Choroid plexus epithelial cell (primary cell): ENCODE measurements around the gene RIN3.
"Not testable (repeated sequence)": the region's sequence is repeated elsewhere in the genome, so short reads cannot be mapped to it uniquely, and the experiment has no call there.

Source experiments
- DNase-seq: peaks from one replicate; pipeline ENCODE4 v3.0.0-alpha.2; 2010; ENCODE audit warnings: low read depth
- H3K4me3 ChIP-seq: 2 replicates; pipeline ENCODE4 v1.5.1; 2011; ENCODE audit warnings: low read depth, mild to moderate bottlenecking, control low read depth, low read length, moderate library complexity
- TF ChIP-seq, protein P1 (sequence below): conservative IDR thresholded peaks from 2 replicates; pipeline ENCODE4 v1.5.1; 2011; ENCODE audit warnings: low read depth, mild to moderate bottlenecking, control low read depth, inconsistent platforms, low read length, moderate library complexity

RIN3 gene

DNA sequence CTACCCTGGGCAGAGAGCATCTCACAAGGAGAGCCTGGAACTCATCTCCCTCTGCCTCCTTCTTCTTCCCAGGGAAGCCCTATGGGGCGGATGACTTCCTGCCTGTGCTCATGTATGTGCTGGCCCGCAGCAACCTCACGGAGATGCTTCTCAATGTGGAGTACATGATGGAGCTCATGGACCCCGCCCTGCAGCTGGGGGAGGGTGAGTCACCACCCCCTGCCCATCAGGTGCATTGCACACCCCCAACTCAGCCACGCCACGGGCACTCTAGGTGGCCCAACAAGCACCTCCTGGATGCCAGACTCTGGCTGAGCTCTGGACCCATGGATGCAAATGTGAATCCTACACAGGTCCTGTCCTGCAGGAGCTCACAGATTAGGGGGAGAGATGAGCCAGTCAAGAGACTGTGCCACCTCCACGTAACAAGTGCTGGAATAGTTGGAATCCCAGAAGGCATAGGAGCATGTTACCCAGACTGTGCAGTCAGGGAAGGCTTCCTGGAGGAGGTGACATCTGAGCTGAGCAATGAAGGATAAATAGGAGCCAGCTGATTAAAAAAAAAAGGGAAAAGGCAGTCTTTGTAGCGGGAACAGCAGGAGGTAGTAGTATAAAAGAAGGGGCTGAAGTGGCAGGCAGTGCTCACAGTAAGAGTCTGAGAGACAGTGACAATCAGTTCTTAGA lies 163.0 kb downstream of the RIN3 start:
- DNase-seq, result no peak
- H3K4me3 ChIP-seq, result no peak overlapping the region
- TF ChIP-seq, protein P1, sequence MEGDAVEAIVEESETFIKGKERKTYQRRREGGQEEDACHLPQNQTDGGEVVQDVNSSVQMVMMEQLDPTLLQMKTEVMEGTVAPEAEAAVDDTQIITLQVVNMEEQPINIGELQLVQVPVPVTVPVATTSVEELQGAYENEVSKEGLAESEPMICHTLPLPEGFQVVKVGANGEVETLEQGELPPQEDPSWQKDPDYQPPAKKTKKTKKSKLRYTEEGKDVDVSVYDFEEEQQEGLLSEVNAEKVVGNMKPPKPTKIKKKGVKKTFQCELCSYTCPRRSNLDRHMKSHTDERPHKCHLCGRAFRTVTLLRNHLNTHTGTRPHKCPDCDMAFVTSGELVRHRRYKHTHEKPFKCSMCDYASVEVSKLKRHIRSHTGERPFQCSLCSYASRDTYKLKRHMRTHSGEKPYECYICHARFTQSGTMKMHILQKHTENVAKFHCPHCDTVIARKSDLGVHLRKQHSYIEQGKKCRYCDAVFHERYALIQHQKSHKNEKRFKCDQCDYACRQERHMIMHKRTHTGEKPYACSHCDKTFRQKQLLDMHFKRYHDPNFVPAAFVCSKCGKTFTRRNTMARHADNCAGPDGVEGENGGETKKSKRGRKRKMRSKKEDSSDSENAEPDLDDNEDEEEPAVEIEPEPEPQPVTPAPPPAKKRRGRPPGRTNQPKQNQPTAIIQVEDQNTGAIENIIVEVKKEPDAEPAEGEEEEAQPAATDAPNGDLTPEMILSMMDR, result no peak

DNA sequence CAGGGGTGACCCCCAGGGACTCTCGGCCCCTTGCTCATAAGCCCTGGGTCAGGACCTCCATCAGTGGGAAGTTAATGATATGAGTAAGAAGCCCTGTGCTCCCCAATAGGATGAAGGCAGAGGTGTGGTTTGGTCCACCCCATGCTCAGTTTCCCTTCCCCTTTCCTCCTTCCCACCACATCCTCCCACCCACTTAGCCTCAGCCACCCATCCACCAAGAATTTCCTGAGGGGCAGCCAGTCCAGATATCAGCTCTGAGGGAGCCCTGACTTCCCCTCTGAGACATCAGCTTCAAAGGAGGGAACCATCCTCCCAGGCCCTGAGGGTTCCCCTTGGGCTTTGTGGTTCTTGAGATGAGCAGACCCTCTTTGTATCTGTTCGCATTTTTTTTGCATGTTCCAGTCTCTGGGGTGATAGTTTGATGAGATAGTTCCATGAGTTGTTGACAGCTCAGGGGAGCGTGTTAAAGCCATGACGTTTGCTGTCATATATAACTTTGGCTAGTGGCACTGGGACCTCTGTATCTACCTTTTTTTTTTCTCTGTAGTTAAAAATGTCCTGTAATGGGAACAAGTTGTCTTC lies 163.6 kb downstream of the RIN3 start:
- no peak for DNase-seq
- H3K4me3 ChIP-seq, result no peak overlapping the region
- TF ChIP-seq, protein P1, result no peak

DNA sequence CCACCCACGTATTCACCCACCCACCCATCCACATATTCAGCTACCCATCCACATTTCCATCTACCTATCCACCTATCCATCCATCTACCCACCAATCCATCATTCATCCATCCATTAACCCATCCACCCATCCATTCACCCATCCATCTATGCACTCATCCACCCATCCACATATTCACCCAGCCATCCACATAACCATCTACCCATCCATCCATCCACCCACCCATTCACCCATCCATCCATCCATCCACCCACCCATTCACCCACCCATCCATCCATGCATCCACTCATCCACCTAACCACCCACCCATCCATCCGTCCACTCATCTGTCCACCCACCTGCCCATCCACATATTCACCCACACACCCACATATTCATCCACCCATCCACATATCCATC lies 164.4 kb downstream of the RIN3 start:
- no peak overlapping the region for H3K4me3 ChIP-seq
- no peak for DNase-seq
- TF ChIP-seq, protein P1, result no peak

DNA sequence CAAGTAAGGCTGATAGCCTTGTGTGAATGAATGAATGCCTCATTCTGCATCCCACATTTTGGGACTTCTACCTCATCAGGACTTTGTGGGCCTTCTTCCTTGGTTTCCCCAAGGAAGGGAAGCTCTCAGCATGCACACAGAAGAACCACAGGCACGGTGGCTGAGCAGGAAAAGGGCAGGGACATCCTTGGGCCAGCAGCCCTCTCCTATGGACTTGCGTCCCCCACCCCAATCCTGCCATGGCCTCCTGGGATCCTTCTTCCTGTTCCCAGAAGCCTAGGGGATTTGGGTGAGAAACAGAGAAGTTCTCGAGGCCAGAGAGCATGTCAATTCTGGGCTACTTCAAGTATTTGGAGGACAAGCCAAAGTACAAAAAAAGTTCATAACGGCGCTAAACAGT lies 165.2 kb downstream of the RIN3 start:
- no peak for DNase-seq
- TF ChIP-seq, protein P1, result no peak
- no peak overlapping the region for H3K4me3 ChIP-seq

DNA sequence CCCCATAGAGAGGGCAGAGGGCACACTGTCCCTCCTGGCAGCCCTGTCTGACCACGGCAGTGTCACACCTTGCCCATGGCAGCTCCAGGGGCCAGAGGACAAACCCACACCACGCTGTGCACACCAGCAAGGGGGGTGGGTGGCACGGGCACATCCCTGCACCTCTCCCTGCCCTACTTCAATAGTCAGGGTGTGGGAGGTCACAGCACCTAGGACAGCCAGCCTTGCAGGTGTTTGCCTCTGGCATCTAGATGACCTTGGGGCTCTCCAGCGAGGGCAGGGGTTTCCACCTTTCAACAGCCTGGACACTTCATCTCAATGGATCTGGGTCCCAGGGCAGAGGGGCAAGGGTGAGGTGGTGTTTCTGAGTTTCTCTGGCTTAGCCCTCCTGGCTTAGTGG lies 165.7 kb downstream of the RIN3 start:
- TF ChIP-seq, protein P1, result no peak
- H3K4me3 ChIP-seq, result no peak overlapping the region
- no peak for DNase-seq

DNA sequence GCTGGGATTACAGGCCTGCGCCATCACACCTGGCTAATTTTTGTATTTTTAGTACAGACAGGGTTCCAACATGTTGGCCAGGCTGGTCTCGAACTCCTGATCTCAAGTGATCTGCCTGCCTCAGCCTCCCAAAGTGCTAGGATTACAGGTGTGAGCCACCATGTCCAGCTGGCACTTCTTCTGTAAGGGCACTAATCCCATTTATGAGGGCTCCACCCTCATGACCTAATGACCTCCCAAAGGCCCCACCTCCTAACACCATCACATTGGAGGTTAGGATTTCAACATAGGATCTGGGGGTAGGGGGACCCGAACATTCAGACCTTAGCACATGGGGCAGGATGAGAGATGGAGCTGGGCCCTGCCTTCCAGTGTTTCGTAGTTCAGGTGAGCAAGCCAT lies 166.7 kb downstream of the RIN3 start:
- not testable (repeated sequence) for H3K4me3 ChIP-seq, DNase-seq

DNA sequence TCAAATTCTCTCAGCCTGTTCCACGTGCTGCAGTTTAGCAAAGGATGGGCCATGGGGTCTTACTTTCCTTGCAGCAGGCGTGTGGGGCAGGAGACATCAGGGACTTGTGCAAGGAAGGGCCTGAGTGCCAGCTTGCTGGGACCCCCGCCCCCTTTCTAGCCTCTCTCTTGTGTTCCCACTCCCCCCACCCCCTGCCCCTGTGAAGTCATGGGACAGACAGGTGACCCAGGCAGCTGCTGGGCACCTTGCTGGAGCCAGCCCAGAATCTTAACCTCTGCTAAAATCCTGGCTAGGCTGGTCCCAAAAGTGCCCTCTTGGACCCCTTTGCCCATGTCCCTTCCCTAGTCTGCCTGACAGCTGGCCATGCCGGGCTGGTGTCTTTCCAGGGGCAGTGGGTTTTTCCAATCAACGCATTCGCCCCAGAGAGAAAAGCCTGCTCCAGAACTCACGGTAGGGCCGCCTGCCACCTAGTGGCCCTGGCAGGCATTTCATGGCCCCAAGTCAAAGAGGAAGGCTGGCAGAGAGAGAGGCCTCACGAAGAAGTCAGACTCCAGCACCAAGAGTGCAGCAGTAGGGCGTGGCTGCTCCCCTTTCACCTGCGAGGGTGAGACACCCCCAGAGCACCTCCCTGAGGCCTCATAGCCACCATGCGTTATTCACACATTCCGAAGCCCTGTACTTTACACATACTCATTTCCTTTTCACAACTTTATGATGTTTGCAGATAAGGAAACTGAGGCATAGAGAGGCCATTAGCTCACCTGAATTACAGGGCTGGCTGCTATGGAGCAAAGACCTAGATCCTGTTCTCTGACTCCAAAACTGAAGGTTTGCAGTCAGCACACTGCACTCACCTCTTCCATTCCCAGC lies 167.4 kb downstream of the RIN3 start:
- H3K4me3 ChIP-seq, result no peak overlapping the region
- TF ChIP-seq, protein P1, result peak; percentile 94
- peak; percentile 83 for DNase-seq
